ENCODE data around the gene CEP76.

GRCh38 chr18:12652861-12653401 lies 49.6 kb downstream of the CEP76 start:
- TF ChIP-seq CREB5 (CRISPR knock-in tag; IDR thresholded peaks at IDR 0.05; ENCODE audit: low read depth) (no peak), TSHZ2 (CRISPR knock-in tag; IDR thresholded peaks at IDR 0.05) (no peak), ZFP3 (CRISPR knock-in tag; IDR thresholded peaks at IDR 0.05) (no peak), ZNF565 (CRISPR knock-in tag; conservative IDR thresholded peaks at IDR 0.05; ENCODE audit: low read depth) (no peak), ZC3H10 (CRISPR knock-in tag; IDR thresholded peaks at IDR 0.05) (no peak), RARB (CRISPR knock-in tag; IDR thresholded peaks at IDR 0.05) (no peak), SNAI2 (CRISPR knock-in tag; IDR thresholded peaks at IDR 0.05) (no peak)

All from SK-N-SH treated with all-trans-retinoic acid at 6 μM for 48 hours (cell line).